ENCODE measurements around the gene ZNF664. TPM values are rescaled to one million over a fixed set of nuclear protein-coding genes. Genes with fewer than 3 reads are reported as not detected.

ZNF664 gene
- total and polyA plus RNA-seq, 2 of the 8 experiments (the other 6 are each of a cell fraction or from before 2014, with no cell fraction given), result 22.8 to 51.4 TPM

GRCh38 chr12:124006846-124007713 is 34.1 kb downstream of the ZNF664 start (continued):
- TF ChIP-seq CHD7 (IDR thresholded peaks at IDR 0.05; ENCODE audit: insufficient replicate concordance, low read length) (no peak), PHF8 (conservative IDR thresholded peaks at IDR 0.05; ENCODE audit: low read depth, low read length) (no peak), NRF1 (IDR thresholded peaks at IDR 0.05; ENCODE audit: low read depth, low read length) (no peak), GABPA (IDR thresholded peaks at IDR 0.05; ENCODE audit: borderline replicate concordance, insufficient read depth, low read length) (no peak), KDM1A (IDR thresholded peaks at IDR 0.05; ENCODE audit: borderline replicate concordance, low read length) (no peak), SUZ12 (IDR thresholded peaks at IDR 0.05; ENCODE audit: low read length) (no peak), SRF (IDR thresholded peaks at IDR 0.05; ENCODE audit: low read depth, low read length) (no peak), POLR2AphosphoS5 (IDR thresholded peaks at IDR 0.05; ENCODE audit: low read depth, low read length) (no peak), SP4 (IDR thresholded peaks at IDR 0.05; ENCODE audit: low read length) (no peak), RNF2 (IDR thresholded peaks at IDR 0.05; ENCODE audit: borderline replicate concordance, low read depth, low read length, missing control alignments, poor library complexity, severe bottlenecking) (no peak)
